ENCODE results near the gene FAM177B.

FAM177B gene

GRCh38 chr1:222798975-222799374, 62.0 kb downstream of the FAM177B start:
- Mint-ChIP-seq H3K4me3 (no peak overlapping the region), H3K4me1 (ENCODE audit: low read depth in 2 of 2) (peaks cover 0 to 2% of the 10 kb centered on the region in 2 donors), H3K9me3 (no peaks in the 10 kb centered on the region), H3K36me3 (ENCODE audit: insufficient read depth) (no peaks in the 10 kb centered on the region), H3K27me3 (peaks cover 28 to 45% of the 10 kb centered on the region in 2 donors), H3K27ac (no peak overlapping the region)
- no peak for DNase-seq
- ATAC-seq (replicated peaks) = no peak

Measured in effector memory CD8-positive, alpha-beta T cell (primary cell).